T47D (cell line): Measurements from ENCODE around the gene KCNC1.

ENCODE experiments used
- DNase-seq, 2 experiments: peaks; one replicate each; pipeline versions ENCODE4 v3.0.0 to v3.0.0-alpha.2; 2011 to 2012; ENCODE audit warnings: low read depth in 1 of 2, low spot score in 1 of 2
- JUND ChIP-seq: IDR thresholded peaks from 2 replicates; pipeline ENCODE4 v1.6.1; 2012; ENCODE audit warnings: low read depth
- in situ Hi-C: cut with HindIII; loops from 2 replicates; pipeline ENCODE4 v1.10.0; 2016; ENCODE audit warnings: low sequenced_read_pairs, low pct_unique_long_range_greater_than_20kb

The KCNC1 gene

DNA sequence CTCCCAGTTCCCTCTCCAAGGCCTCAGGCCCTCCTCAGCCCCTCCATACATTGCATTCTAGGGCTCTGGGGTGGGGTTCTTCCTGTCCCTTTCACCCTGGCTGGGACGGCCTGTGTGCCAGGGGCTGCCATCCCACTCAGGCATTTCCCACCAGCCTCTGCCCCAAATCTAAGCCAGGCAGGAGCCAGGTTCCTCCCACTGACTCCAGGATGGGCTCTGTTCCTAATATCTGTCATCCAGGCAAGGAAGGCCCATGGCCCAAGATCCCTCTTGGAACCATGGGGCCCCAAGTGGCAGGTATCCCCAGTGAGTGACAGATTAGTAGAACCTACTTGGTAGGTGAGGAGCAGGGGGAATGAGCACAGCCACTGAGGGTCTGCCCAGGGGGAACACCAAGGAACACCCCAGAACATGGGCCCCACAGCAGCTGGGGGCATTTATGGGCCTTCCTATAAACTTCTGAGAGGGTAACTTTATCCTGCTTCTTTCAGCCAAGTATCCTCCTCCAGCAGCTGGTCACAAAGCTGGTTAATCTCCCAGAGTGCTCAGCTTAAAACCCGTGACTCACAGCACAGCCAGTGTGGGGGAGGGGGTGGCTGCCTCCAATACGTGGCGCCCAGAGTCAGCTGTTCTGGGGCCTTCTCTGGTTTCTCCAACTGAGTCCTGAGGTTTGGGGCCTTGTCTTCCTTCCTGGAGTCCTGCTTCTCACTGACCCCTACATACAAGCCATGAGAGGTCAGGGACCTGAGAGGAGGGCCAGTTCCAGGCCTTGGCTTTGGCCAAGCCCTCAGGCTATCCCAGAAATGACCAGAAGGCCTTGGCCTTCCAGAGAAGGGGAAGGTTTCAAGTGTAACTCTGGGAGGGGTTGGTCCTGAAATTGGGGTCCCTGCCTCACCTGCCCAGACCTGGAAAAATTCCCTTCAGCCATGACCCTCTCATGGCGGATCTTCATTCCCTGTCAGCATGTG is 35.1 kb upstream of the KCNC1 start:
- in situ Hi-C loops: no loop called here
- TF ChIP-seq JUND: no peak
- DNase-seq: no peak

DNA sequence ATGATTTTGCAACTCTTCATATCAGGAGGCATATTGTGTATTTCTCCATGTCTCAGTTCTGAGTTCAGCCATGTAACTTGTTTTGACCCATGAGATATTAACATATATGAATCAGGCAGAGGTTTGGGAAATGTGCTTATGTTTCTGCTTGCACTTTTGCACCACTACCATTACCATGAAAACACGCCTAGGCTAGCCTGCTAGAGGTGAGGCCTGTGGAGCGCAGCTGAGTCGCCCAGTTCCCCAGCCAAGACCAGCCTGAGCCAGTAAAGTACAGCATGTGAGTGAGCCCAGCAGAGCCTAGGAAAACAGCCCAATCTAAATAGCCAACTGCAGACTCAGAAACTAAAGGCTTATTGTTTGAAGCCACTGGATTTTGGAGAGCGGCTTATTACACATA is 33.6 kb upstream of the KCNC1 start:
- in situ Hi-C loops: no loop called here
- TF ChIP-seq JUND: no peak
- DNase-seq: no peak

DNA sequence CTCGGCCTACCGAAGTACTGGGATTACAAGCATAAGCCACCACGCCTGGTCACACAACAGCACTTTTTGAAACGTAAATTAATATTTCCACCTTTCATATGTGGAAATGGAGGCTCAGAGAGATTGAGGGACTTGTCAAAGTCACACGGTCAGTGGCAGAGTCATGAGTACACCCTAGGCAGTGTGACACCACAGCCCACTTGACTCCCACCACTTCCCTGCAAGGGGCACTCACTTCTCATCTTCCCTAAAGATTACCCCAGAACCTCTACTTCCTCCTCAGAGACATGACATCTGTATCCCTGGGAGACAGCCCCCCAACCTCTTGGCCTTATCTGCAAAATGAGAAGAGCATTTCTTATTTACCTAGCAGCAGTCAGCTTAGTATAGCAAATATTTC is 31.7 kb upstream of the KCNC1 start:
- in situ Hi-C loops: no loop called here
- no peak for TF ChIP-seq JUND
- DNase-seq: no peak

DNA sequence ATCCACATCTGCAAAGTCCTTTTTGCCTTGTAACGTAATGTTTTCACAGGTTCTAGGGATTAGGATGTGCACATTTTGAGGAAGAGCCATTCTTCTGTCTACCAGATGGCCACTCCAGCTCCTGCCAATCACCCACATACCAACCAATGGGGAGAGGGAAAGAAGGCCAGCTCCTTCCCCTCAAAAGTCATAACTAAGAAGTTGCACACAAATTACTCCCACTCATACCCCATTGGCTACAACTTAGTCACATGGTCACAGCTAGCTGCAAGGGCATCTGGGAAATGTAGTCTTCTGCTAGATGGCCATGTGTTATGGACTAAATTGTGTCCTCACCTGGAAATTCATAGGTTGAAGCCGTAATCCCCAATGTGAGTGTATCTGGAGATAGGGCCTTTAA is 30.6 kb upstream of the KCNC1 start:
- in situ Hi-C loops: no loop called here
- TF ChIP-seq JUND: no peak
- DNase-seq: peak; percentile 36 to 65

DNA sequence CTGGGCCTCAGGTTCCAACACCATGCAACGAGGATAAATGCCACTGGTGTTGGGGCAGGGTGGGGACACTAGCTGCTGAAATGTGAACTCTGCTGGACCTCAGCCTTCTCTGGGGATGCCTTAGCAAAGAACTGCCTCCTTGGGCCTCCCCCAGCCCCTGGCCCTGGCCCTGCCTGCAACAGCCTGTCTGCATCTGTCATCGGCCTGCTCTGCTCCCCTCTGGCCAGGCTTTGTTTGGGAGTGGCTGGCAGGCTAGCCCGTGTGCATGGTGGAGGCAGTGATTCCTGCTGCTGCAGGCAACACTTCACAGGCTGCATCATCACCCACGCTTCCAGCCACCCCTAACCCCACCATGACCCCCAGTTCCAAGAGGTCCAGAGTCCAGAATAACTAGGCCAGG is 26.8 kb upstream of the KCNC1 start:
- in situ Hi-C loops: no loop called here
- DNase-seq: no peak
- no peak for TF ChIP-seq JUND

DNA sequence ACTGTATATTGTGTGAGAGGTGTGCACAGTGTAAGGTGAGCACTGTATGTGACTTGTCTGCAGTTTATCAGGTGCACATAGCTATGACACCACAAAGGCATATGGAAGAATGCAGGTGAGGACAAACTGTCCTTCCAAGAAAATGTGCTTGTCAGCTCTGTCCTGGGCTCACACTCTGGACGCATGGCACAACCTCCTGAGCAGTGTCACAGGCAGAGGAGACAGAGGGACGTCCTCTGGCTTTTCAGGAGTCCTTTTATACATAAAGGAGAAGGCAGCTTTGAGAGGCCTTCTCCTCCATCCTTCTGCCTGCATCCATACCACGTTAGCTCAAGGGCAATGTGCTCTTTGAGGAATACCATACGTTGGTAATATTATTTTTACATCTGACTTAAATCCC is 22.7 kb upstream of the KCNC1 start:
- no peak for DNase-seq
- no peak for TF ChIP-seq JUND
- in situ Hi-C loops: no loop called here

DNA sequence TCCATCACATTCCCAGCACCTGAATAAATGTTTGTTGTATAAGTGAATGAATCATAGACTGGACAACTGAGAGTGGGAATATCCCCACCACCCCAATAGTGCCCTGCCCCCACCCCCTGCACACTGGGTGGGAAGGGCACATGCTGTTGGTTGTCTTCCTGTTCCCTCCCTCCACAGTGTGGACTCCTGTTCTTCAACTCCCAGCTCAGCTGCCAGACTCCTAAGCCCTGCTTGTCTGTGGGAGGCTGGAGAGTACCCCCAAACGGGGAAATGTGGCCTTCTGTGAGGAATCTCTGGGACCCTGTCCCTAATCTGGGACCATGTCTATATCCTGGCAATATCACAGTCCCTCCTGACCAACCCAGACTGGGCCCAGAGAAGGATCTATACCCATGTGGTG is 20.7 kb upstream of the KCNC1 start:
- no peak for DNase-seq

DNA sequence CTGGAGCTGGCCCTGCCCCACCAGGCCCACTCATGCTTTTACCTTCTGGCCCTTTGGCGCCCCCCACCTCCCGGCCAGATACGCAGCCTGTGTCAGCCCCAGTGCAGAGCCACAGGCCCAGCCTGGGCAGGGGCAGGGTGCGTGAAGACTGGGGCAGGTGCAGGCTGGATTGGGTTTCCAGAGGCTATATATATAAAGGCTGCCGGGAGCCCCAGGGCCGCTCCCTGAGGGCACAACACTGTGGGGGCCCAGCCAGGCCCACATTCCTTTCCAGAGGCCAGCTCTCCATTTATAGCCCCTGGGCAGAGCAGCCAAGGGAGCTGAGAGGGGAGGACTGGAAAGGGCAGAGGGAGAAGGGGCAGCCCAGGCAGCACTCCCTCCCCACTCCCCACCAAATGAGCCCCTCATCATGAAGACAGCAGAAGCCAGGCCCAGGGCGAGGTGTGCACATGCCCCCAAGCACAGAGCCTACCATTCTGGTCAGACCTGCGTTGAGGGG is 20.2 kb upstream of the KCNC1 start:
- no peak for DNase-seq
- TF ChIP-seq JUND: no peak
- in situ Hi-C loops: no loop called here

More for the DNA sequence above, 20.7 kb upstream of the KCNC1 start:
- TF ChIP-seq JUND: no peak
- in situ Hi-C loops: no loop called here

DNA sequence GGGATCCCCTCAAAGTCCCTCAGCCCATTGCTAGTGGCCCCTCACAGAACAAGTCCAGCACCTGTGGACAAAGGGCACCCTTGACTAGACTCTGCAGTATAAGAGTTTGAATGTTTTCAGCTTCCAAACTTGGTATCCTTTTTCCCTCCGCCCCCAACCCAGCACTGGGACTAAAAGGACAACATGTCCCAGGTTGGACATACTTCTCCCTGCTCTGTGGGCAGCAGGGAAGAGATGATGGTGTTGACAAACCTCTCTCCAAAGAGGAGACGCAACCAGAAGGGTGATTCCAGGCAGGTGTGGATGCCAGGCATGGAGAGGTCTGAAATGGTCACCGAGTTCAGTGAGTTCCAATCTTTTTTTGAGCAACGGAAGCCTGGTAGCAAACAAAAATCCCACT is 19.7 kb upstream of the KCNC1 start:
- in situ Hi-C loops: no loop called here
- no peak for DNase-seq
- TF ChIP-seq JUND: no peak

DNA sequence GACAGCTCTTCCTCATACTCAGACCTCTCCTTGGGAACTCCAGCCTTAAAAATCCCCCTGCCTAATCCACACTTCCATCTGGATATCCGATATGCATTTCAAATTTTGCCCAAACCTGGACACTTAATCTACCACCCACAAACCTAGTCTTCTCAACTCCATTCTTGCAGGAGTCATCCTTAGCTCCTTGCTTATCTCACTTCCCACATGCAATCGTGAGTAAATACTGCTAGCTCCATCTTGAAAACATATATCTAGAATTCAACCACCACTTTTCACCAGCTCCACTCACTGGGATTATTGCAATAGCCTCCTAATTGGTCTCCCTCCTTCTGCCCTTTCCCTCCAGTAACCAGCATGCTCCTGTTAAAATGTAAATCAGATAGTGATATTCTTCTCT is 17.8 kb upstream of the KCNC1 start:
- in situ Hi-C loops: no loop called here

DNA sequence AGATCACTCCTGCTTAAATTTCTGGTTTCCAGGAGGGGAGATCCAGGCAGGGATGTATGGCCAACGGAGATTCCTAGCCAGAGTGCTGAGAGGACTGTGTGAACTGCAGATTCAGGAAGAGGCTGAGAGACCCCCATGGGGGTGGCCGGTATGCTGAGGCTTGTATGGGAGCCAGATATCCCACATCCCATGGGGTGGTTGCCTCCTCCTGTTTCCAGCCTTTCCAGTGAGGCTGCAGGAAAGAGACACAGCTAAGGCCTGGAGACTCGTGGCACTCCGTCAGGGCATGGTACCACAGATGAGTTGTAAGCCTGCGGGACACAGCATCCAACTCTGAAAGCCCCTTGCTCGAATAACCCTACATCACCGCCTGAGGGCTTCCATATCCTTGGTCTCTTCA is 16.6 kb upstream of the KCNC1 start:
- TF ChIP-seq JUND: no peak
- in situ Hi-C loops: no loop called here
- no peak for DNase-seq

More for the DNA sequence above, 17.8 kb upstream of the KCNC1 start:
- TF ChIP-seq JUND: no peak
- DNase-seq: no peak

DNA sequence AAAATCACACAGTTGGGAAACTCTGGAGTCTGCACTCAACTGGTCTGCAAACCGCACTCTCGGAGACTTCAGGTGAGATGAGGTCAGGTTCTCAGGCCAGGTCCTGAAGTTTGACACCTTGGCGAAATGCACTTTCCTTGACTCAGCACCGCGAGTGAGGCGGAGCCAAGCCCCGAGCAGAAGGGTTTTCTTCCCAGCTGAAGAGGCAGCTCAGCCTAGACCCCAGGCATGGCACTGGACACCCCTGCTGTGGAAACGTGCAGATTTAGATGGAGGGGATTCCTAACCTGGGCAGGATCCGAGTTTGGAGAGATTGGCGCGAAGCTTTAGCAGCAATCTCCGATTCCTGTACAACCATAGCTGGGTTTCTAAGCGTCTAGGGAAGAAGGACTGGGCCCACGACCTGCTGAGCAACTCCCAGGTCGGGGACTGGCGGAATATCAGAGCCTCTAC is 16.0 kb upstream of the KCNC1 start:
- no peak for TF ChIP-seq JUND

More for the DNA sequence above, 16.0 kb upstream of the KCNC1 start:
- in situ Hi-C loops: no loop called here
- no peak for DNase-seq
